ENCODE measurements around the gene STK38. TPM values are rescaled to one million over a fixed set of nuclear protein-coding genes. Genes with fewer than 3 reads are reported as not detected.

The STK38 gene
- total RNA-seq, 1 experiment from 2014 or later, result 27.5 TPM

- Histone ChIP-seq H3K27me3 (replicated peaks; ENCODE audit: control insufficient read depth, insufficient read depth, low read length) (no peaks in the 10 kb centered on the region), H3K4me1 (no peaks in the 10 kb centered on the region), H3K4me3 (ENCODE audit: low read depth, low read length) (no peak overlapping the region), H3K36me3 (ENCODE audit: control insufficient read depth, insufficient read depth, low read length) (no peaks in the 10 kb centered on the region), H3K9me3 (no peaks in the 10 kb centered on the region)
- intact Hi-C loops (cut with micrococcal nuclease; ENCODE audit: unreplicated experiment), result no loop called here
- no peaks in the 10 kb centered on the region for H3K4me1 Mint-ChIP-seq (ENCODE audit: low read depth, unreplicated experiment)
- H3K27ac Mint-ChIP-seq (ENCODE audit: unreplicated experiment), result no peak overlapping the region
- H3K4me3 Mint-ChIP-seq (ENCODE audit: unreplicated experiment), result no peak overlapping the region
- no peak for TF ChIP-seq CTCF (IDR thresholded peaks at IDR 0.05; ENCODE audit: insufficient read depth in 1 of 2, low read depth in 1 of 2, low read length in 1 of 2, severe bottlenecking in 1 of 2, unreplicated experiment in 1 of 2)
- ChIA-PET POLR2A (no interaction called here), CTCF (interaction anchor here (0.7 kb wide), 1 partner anchor 82 kb away, joined by 3 read pairs; no protein-coding TSS in a partner anchor)
- no peak for DNase-seq
- H3K36me3 Mint-ChIP-seq (ENCODE audit: insufficient read depth, unreplicated experiment), result peaks cover 31% of the 10 kb centered on the region
- no TSS peak for BruUV-seq (replicated peaks)
- H3K27me3 Mint-ChIP-seq (ENCODE audit: insufficient read depth, unreplicated experiment), result no peaks in the 10 kb centered on the region
- H3K9me3 Mint-ChIP-seq (ENCODE audit: unreplicated experiment), result no peaks in the 10 kb centered on the region
Observed at GRCh38 chr6:36533321-36533720, 14.0 kb downstream of the STK38 start.

- Mint-ChIP-seq H3K4me1 (ENCODE audit: low read depth, unreplicated experiment) (no peaks in the 10 kb centered on the region), H3K4me3 (ENCODE audit: unreplicated experiment) (no peak overlapping the region), H3K27me3 (ENCODE audit: insufficient read depth, unreplicated experiment) (no peaks in the 10 kb centered on the region), H3K27ac (ENCODE audit: unreplicated experiment) (no peak overlapping the region), H3K9me3 (ENCODE audit: unreplicated experiment) (no peaks in the 10 kb centered on the region), H3K36me3 (ENCODE audit: insufficient read depth, unreplicated experiment) (peaks cover 45% of the 10 kb centered on the region)
- Histone ChIP-seq H3K4me1 (no peaks in the 10 kb centered on the region), H3K36me3 (ENCODE audit: control insufficient read depth, insufficient read depth, low read length) (no peaks in the 10 kb centered on the region), H3K27me3 (replicated peaks; ENCODE audit: control insufficient read depth, insufficient read depth, low read length) (no peaks in the 10 kb centered on the region), H3K9me3 (no peaks in the 10 kb centered on the region), H3K4me3 (ENCODE audit: low read depth, low read length) (no peak overlapping the region)
- no TSS peak for BruUV-seq (replicated peaks)
- TF ChIP-seq CTCF (IDR thresholded peaks at IDR 0.05; ENCODE audit: insufficient read depth in 1 of 2, low read depth in 1 of 2, low read length in 1 of 2, severe bottlenecking in 1 of 2, unreplicated experiment in 1 of 2), result no peak
- ChIA-PET CTCF (no interaction called here), POLR2A (no interaction called here)
- intact Hi-C loops (cut with micrococcal nuclease; ENCODE audit: unreplicated experiment), result no loop called here
- no peak for DNase-seq
Observed at GRCh38 chr6:36526066-36526465, 21.2 kb downstream of the STK38 start.

- H3K27ac Mint-ChIP-seq (ENCODE audit: unreplicated experiment), result no peak overlapping the region
- intact Hi-C loops (cut with micrococcal nuclease; ENCODE audit: unreplicated experiment), result no loop called here
- H3K4me1 Mint-ChIP-seq (ENCODE audit: low read depth, unreplicated experiment), result no peaks in the 10 kb centered on the region
- DNase-seq, result no peak
- ChIA-PET POLR2A (no interaction called here), CTCF (no interaction called here)
- no peaks in the 10 kb centered on the region for H3K27me3 Mint-ChIP-seq (ENCODE audit: insufficient read depth, unreplicated experiment)
- peaks cover 45% of the 10 kb centered on the region for H3K36me3 Mint-ChIP-seq (ENCODE audit: insufficient read depth, unreplicated experiment)
- H3K9me3 Mint-ChIP-seq (ENCODE audit: unreplicated experiment), result no peaks in the 10 kb centered on the region
- TF ChIP-seq CTCF (IDR thresholded peaks at IDR 0.05; ENCODE audit: insufficient read depth in 1 of 2, low read depth in 1 of 2, low read length in 1 of 2, severe bottlenecking in 1 of 2, unreplicated experiment in 1 of 2), result no peak
- no peaks in the 10 kb centered on the region for H3K9me3 ChIP-seq
- no TSS peak for BruUV-seq (replicated peaks)
- H3K4me1 ChIP-seq, result no peaks in the 10 kb centered on the region
- H3K4me3 ChIP-seq (ENCODE audit: low read depth, low read length), result no peak overlapping the region
- H3K27me3 ChIP-seq (replicated peaks; ENCODE audit: control insufficient read depth, insufficient read depth, low read length), result no peaks in the 10 kb centered on the region
- H3K36me3 ChIP-seq (ENCODE audit: control insufficient read depth, insufficient read depth, low read length), result no peaks in the 10 kb centered on the region
- no peak overlapping the region for H3K4me3 Mint-ChIP-seq (ENCODE audit: unreplicated experiment)
Observed at GRCh38 chr6:36525346-36525745, 21.9 kb downstream of the STK38 start.

Measured in Caco-2 (cell line).